SK-N-MC (cell line): ENCODE measurements around the gene PCDHGA9.
"Not testable (repeated sequence)": the region's sequence is repeated elsewhere in the genome, so short reads cannot be mapped to it uniquely, and the experiment has no call there.

Experiments
- EZH2 ChIP-seq: fragments of 200-600 bp; sonication (generic); IDR thresholded peaks from one replicate; pipeline ENCODE4 v1.6.1; 2017; ENCODE audit warnings: antibody characterized with exemption
- FOXP2 ChIP-seq: optimal IDR thresholded peaks from 2 replicates; pipeline ENCODE3; 2011; ENCODE audit warnings: mild to moderate bottlenecking, moderate library complexity; ENCODE audit not compliant: insufficient read depth; ENCODE audit errors: extremely low read length, control extremely low read depth
- POLR2AphosphoS5 ChIP-seq: IDR thresholded peaks from 2 replicates; pipeline ENCODE4 v1.6.1; 2012; ENCODE audit warnings: mild to moderate bottlenecking, low read depth, low read length, borderline replicate concordance

DNA sequence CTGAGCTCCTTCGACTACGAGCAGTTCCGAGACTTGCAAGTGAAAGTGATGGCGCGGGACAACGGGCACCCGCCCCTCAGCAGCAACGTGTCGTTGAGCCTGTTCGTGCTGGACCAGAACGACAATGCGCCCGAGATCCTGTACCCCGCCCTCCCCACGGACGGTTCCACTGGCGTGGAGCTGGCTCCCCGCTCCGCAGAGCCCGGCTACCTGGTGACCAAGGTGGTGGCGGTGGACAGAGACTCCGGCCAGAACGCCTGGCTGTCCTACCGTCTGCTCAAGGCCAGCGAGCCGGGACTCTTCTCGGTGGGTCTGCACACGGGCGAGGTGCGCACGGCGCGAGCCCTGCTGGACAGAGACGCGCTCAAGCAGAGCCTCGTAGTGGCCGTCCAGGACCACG is 29.7 kb downstream of the PCDHGA9 start:
- not testable (repeated sequence) for TF ChIP-seq POLR2AphosphoS5, EZH2, FOXP2
